Activated CD8-positive, alpha-beta memory T cell treated with anti-CD3 and anti-CD28 coated beads, Interleukin-2, amount 10 ng/mL, durations not matched to agents 7 days and 5 days (primary cell): ENCODE data around the gene TFCP2. TPM values are rescaled to one million over a fixed set of nuclear protein-coding genes. Genes with fewer than 3 reads are reported as not detected.
"Not testable (repeated sequence)": the region's sequence is repeated elsewhere in the genome, so short reads cannot be mapped to it uniquely, and the experiment has no call there.

Experiments
- ATAC-seq: fragments of 150-1000 bp; cut with Tn5 transposase; one replicate; pipeline ENCODE4 v1.10.0; 2021; ENCODE audit warnings: moderate library complexity
- CTCF ChIA-PET: fragments of 350-600 bp; sonication (Branson Sonifier 250); formaldehyde crosslinking; loops from one replicate; lab custom pipeline; 2021; ENCODE audit warnings: antibody characterized with exemption; lab: Charles Lee
- DNase-seq: peaks from one replicate; pipeline ENCODE4 v3.0.0-alpha.2; 2020
- H3K27ac Mint-ChIP-seq: one replicate; pipeline ENCODE4 v1.8.0; 2021; ENCODE audit warnings: mild to moderate bottlenecking, mixed read lengths
- H3K27me3 Mint-ChIP-seq: one replicate; pipeline ENCODE4 v1.8.0; 2021; ENCODE audit warnings: mixed read lengths
- H3K36me3 Mint-ChIP-seq: one replicate; pipeline ENCODE4 v1.8.0; 2021; ENCODE audit warnings: mild to moderate bottlenecking, mixed read lengths
- H3K4me1 Mint-ChIP-seq: one replicate; pipeline ENCODE4 v1.8.0; 2021; ENCODE audit warnings: mixed read lengths
- H3K4me3 Mint-ChIP-seq: one replicate; pipeline ENCODE4 v1.8.0; 2021; ENCODE audit warnings: mild to moderate bottlenecking, moderate library complexity, mixed read lengths
- H3K9me3 Mint-ChIP-seq: one replicate; pipeline ENCODE4 v1.8.0; 2022; ENCODE audit warnings: low read depth, mixed read lengths
- total RNA-seq, 2 experiments: library from RNA; stranded (reverse); gene quantifications; one replicate each; pipeline ENCODE4 v1.2.3, GENCODE V29; 2021

The TFCP2 gene
- total RNA-seq, 2 experiments from 2014 or later = 34.7 to 40.5 TPM

DNA sequence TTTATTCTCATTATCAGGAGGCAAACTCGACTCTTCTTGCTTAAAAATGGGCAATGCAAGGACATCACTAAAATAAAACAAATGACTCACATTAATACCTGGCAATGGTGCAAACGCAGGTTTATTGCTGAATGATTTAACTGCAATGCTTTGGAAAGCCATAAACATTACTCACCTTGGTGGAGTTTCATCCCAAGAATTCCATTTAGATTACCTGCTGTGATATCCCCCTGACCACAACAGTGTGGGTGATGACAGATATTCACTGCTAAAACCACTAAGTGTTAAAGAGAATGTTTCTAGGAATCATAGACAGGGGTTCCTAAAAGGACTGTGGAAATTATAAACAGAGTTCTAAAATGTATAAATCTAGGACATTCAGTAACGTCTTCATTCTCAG is 54.2 kb downstream of the TFCP2 start:
- Mint-ChIP-seq H3K4me1 (peaks cover 7% of the 10 kb centered on the region), H3K4me3 (no peak overlapping the region), H3K27ac (no peak overlapping the region), H3K27me3 (no peaks in the 10 kb centered on the region), H3K9me3 (no peaks in the 10 kb centered on the region), H3K36me3 (peaks cover 35% of the 10 kb centered on the region)
- no peak for ATAC-seq
- CTCF ChIA-PET = no interaction called here
- DNase-seq = no peak

DNA sequence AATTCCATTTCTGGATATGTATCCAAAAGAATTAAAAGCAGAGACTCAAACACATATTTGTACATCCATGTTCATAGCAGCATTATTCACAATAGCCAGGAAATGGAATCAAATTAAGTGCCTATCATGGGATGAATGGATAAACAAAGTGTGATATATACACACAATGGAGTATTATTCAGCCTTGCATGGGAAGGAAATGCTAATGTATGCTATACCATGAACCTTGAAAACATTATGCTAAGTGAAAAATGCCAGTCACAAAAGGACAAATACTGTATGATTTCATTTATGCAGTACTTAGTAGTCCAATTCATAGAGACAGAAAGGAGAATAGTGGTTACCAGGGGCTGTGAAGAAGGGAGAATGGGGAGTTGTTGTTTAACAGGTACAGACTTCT is 57.4 kb downstream of the TFCP2 start:
- DNase-seq = no peak
- no peak overlapping the region for H3K27ac Mint-ChIP-seq
- no peaks in the 10 kb centered on the region for H3K27me3 Mint-ChIP-seq
- H3K4me1 Mint-ChIP-seq = peaks cover 7% of the 10 kb centered on the region
- no peaks in the 10 kb centered on the region for H3K9me3 Mint-ChIP-seq
- no peak for ATAC-seq
- CTCF ChIA-PET = no interaction called here
- no peak overlapping the region for H3K4me3 Mint-ChIP-seq
- H3K36me3 Mint-ChIP-seq = peaks cover 53% of the 10 kb centered on the region

DNA sequence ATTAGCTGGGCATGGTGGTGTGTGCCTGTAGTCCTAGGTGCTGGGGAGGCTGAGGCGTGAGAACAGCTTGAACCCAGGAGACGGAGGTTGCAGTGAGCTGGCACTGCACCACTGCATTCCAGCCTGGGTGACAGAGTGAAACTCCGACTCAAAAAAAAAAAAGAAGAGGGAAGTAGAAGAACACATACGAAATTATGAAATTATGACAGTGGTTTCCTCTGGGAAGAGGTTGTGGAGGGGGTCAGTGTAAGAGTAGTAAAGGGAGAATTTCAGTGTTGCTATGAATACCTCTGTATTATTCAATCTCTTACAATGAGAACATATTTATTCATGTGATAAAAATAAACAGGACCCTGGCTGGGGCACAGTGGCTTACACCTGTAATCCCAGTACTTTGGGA is 64.8 kb downstream of the TFCP2 start:
- CTCF ChIA-PET = no interaction called here
- no peaks in the 10 kb centered on the region for H3K27me3 Mint-ChIP-seq
- DNase-seq = no peak
- H3K4me3 Mint-ChIP-seq = no peak overlapping the region
- no peak for ATAC-seq
- peaks cover 46% of the 10 kb centered on the region for H3K36me3 Mint-ChIP-seq
- H3K9me3 Mint-ChIP-seq = no peaks in the 10 kb centered on the region
- no peak overlapping the region for H3K27ac Mint-ChIP-seq
- H3K4me1 Mint-ChIP-seq = peaks cover 8% of the 10 kb centered on the region

DNA sequence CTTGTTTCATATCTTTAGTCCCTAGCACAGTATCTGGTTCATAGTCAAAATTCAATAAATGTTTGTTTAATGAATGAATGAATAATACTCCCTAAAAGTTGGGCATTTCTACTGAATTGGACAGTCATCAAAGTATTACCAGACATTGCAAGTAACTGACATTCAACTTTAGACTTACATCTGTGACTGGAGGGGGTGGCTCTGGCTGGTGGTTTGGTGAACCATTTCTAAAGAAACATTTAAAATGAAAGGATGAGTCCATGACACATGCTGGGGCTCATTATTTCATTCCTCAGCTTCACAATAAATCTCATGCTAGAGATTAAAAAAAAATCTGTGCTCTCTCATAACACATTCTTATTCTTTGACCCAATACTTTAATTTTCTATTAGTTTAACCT is 69.0 kb downstream of the TFCP2 start:
- no peaks in the 10 kb centered on the region for H3K9me3 Mint-ChIP-seq
- H3K27me3 Mint-ChIP-seq = no peaks in the 10 kb centered on the region
- peaks cover 43% of the 10 kb centered on the region for H3K36me3 Mint-ChIP-seq
- no peak for ATAC-seq
- DNase-seq = no peak
- CTCF ChIA-PET = no interaction called here
- no peak overlapping the region for H3K27ac Mint-ChIP-seq
- peaks cover 8% of the 10 kb centered on the region for H3K4me1 Mint-ChIP-seq
- H3K4me3 Mint-ChIP-seq = no peak overlapping the region

DNA sequence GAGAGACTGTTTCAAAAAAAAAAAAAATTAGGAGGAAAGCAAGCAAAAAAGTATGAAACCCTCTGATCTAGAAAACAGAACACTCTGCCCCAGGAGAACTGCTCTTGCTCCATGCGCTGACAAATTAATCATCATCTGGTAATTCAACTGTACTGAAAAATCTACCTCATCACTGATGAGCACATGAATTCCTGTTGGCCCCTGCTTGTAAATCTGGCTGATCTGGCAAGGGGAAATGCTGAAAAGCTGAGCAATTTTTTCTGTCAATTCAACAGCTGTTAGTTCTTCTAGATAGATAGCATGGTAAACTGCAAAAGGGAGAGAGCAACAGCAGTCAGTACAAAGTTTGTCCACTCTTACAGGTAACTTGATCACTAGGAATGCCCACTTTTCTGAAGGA is 74.3 kb downstream of the TFCP2 start:
- H3K27me3 Mint-ChIP-seq = no peaks in the 10 kb centered on the region
- DNase-seq (no peak), ATAC-seq (no peak)
- no peak overlapping the region for H3K4me3 Mint-ChIP-seq
- CTCF ChIA-PET = no interaction called here
- peaks cover 47% of the 10 kb centered on the region for H3K36me3 Mint-ChIP-seq
- H3K4me1 Mint-ChIP-seq = peaks cover 2% of the 10 kb centered on the region
- H3K27ac Mint-ChIP-seq = no peak overlapping the region
- no peaks in the 10 kb centered on the region for H3K9me3 Mint-ChIP-seq

DNA sequence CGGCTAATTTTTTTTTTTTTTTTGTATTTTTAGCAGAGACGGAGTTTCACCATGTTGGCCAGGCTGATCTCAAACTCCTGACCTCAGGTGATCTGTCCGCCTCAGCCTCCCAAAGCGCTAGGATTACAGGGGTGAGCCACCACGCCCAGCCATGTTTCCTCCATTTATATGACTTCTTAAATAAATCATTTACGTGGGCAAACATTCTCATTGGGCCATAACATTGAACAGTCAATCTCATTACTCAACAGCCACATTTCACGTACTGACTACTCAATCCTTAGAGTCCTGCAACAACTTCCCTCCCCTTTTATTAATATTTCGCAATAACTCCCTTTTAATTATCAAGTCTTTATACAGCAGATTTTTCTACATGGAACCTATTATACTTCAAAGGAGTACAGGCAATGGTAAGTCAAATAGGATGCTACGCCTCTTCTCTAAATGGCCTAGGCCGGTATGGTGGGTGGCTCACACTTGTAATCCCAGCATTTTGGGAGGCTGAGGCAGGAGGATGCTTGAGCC is 82.2 kb downstream of the TFCP2 start:
- Mint-ChIP-seq H3K4me1 (peaks cover 13% of the 10 kb centered on the region), H3K27me3 (no peaks in the 10 kb centered on the region), H3K27ac (no peak overlapping the region), H3K9me3 (no peaks in the 10 kb centered on the region), H3K4me3 (no peak overlapping the region), H3K36me3 (peaks cover 27% of the 10 kb centered on the region)
- no peak for ATAC-seq
- CTCF ChIA-PET = no interaction called here
- DNase-seq = no peak

DNA sequence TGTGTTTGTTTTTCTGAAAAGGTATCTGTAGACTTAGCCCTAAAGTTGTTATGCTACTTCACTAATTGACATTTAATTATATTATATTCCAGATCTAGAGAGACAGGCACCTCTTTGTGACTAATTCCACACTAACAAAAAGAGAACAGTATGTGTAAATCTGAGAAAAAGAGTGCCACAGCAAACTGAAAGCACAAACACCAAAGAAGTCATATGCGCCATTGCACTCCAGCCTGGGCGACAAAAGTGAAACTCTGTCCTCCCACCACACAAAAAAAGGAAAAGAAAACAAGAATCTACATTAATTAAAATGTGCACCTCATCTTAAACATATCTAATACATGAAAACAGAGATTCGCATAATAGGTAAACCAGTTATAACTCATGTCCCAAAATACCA is 85.1 kb downstream of the TFCP2 start:
- H3K9me3 Mint-ChIP-seq = no peaks in the 10 kb centered on the region
- peak; percentile 48 for DNase-seq
- H3K4me3 Mint-ChIP-seq = no peak overlapping the region
- CTCF ChIA-PET = no interaction called here
- no peaks in the 10 kb centered on the region for H3K27me3 Mint-ChIP-seq
- no peak for ATAC-seq
- H3K27ac Mint-ChIP-seq = peak overlapping the region; percentile 65
- peaks cover 19% of the 10 kb centered on the region for H3K4me1 Mint-ChIP-seq
- H3K36me3 Mint-ChIP-seq = peaks cover 10% of the 10 kb centered on the region

DNA sequence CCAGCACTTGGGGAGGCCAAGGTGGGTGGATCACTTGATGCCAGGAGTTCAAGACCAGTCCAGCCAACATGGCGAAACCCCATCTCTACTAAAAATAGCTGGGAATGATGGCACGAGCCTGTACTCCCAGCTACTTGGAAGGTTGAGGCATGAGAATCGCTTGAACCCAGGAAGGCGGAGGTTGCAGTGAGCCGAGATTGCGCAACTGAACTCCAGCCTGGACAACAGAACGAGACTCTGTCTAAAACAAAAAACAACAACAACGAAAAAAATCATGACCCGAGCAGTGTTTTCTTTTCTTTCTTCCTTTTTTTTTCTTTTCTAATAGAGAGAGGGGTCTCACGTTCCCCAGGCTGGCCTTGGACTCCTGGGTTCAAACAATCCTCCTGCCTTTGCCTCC is 86.0 kb downstream of the TFCP2 start:
- no peak for ATAC-seq
- CTCF ChIA-PET = no interaction called here
- Mint-ChIP-seq H3K27me3 (no peaks in the 10 kb centered on the region), H3K36me3 (peaks cover 12% of the 10 kb centered on the region), H3K27ac (no peak overlapping the region), H3K4me3 (no peak overlapping the region), H3K9me3 (no peaks in the 10 kb centered on the region), H3K4me1 (peaks cover 28% of the 10 kb centered on the region)
- peak; percentile 16 for DNase-seq

DNA sequence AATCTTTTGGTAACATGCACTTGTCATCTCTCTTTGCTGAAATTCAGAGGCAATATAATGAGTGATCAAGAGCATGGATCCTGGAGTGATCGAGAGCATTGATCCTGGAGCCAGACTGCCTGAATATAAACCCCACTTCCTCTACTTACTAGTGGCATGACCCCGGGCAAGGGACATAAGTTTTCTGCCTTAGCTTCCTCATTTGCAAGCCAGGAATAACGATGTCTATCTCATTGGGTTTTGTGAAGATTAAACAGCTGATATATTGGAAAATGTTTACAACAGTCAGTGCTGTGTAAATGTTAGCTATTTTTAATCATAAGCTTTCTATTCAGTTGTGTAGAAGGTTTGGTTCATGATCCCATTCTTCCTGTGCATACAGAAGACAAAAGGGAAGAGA is 87.2 kb downstream of the TFCP2 start:
- CTCF ChIA-PET = interaction anchor here (0.8 kb wide), 1 partner anchor 261 kb away, joined by 3 read pairs; no protein-coding TSS in a partner anchor
- Mint-ChIP-seq H3K9me3 (no peaks in the 10 kb centered on the region), H3K36me3 (peaks cover 10% of the 10 kb centered on the region), H3K27me3 (no peaks in the 10 kb centered on the region), H3K4me1 (peaks cover 36% of the 10 kb centered on the region), H3K4me3 (no peak overlapping the region), H3K27ac (no peak overlapping the region)
- DNase-seq (no peak), ATAC-seq (no peak)

DNA sequence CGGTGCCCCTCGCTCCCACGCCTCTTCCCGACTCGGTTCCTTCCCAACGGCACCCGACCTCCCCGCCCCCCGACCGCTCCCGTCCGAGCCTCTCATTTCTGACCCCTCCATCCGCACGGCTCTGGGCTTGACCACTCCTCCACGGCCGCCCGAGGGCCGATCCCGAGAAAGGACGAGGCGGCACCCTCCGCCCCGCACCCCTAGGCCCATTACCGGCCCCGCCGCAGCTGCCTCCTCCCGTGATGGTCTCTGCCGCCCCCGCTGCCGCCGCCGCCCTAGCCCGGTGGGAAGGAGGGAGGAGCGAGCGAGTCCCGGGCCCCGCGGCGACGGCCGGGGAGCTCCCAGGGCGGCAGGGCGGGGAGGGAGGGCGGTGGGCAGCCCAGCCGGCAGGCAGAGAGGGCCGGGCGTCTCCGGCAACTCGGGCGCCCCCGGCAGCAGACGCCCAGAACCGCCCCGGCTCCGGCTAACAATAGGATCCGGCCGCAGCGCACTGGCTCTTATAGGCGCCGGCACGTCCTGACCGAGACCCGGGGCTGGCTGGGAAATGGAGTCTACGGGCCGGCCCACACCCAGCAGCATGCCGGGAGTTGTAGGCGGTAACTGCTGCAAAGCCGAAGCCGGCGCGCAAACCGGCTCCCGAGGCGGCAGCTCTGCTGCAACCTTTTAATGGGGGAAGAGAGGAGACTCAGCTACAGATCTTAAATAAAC is 89.7 kb downstream of the TFCP2 start, which contains the start of gene CSRNP2:
Gene CSRNP2 (minus strand): TSS at position 471 of the 708 bp plus-strand sequence. CDS start 7,035 bp downstream, outside the sequence.
- H3K27ac Mint-ChIP-seq = peak within 1 kb of the TSS; percentile 83
- CTCF ChIA-PET = interaction anchor here (0.7 to 1.5 kb wide), 4 partner anchors 34 to 578 kb away, joined by 3 to 6 read pairs (median 4); no protein-coding TSS in a partner anchor
- ATAC-seq = peak; percentile 98
- peaks cover 34% of the 10 kb centered on the region for H3K4me1 Mint-ChIP-seq
- peak; percentile 97 for DNase-seq
- peak within 1 kb of the TSS; percentile 89 for H3K4me3 Mint-ChIP-seq
- peaks cover 14% of the 10 kb centered on the region for H3K36me3 Mint-ChIP-seq
- H3K9me3 Mint-ChIP-seq = no peaks in the 10 kb centered on the region
- H3K27me3 Mint-ChIP-seq = no peaks in the 10 kb centered on the region

DNA sequence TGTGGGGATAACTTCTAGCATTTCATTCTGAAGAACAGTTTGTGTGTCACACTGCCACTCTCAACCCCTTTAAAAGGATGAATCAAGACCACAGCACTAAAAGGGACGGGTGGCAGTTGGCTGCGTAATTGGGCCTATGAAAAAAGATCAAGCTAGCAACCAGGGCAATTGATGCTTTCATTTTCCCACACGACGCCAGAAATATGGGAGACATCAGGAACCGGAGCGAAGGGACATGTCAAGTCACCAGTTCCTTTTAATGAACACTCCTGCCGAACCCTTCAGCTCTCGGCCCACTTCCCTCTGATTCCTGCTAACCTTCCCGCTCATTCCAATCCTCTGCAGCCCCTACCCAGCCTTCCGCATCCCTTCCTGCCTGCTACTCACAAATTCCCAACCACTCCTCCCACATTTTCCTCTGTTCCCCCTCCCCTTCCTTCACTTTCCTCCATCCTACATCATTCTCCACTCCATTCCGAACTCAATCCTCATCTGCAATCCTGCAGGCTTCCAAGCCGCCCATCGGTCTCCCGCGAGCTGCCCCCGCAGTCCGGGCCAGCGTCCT is 90.3 kb downstream of the TFCP2 start:
- peaks cover 32% of the 10 kb centered on the region for H3K4me1 Mint-ChIP-seq

DNA sequence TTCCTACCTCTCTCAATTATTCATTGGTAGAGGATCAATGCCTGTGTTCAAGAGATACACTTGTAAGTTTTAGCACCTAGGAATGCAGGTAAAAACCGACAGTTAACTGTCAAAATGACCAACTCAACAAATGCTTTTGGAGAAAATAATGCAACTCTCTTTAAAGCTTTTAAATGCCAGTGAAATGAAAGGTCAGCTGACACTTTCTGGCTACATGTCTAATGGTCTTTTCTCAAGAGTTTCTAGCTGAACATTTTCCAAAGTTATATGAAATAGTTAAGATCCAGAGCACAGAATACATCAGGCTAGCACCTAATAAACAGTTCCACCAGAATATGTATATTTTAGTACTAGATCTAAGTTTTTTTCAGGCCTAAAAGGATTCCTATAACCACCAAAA is 91.5 kb downstream of the TFCP2 start:
- no peak overlapping the region for H3K4me3 Mint-ChIP-seq
- H3K9me3 Mint-ChIP-seq = no peaks in the 10 kb centered on the region
- no peak for ATAC-seq
- peaks cover 11% of the 10 kb centered on the region for H3K36me3 Mint-ChIP-seq
- H3K27ac Mint-ChIP-seq = no peak overlapping the region
- CTCF ChIA-PET = no interaction called here
- H3K27me3 Mint-ChIP-seq = no peaks in the 10 kb centered on the region
- no peak for DNase-seq
- H3K4me1 Mint-ChIP-seq = peaks cover 31% of the 10 kb centered on the region

More for the DNA sequence above, 90.3 kb downstream of the TFCP2 start:
- Mint-ChIP-seq H3K36me3 (peaks cover 11% of the 10 kb centered on the region), H3K4me3 (peak overlapping the region; percentile 89), H3K27me3 (no peaks in the 10 kb centered on the region), H3K27ac (peak overlapping the region; percentile 83), H3K9me3 (no peaks in the 10 kb centered on the region)
- CTCF ChIA-PET = interaction anchor here (1.5 kb wide), 1 partner anchor 258 kb away, joined by 4 read pairs; no protein-coding TSS in a partner anchor
- DNase-seq (peak; percentile 51), ATAC-seq (no peak)

DNA sequence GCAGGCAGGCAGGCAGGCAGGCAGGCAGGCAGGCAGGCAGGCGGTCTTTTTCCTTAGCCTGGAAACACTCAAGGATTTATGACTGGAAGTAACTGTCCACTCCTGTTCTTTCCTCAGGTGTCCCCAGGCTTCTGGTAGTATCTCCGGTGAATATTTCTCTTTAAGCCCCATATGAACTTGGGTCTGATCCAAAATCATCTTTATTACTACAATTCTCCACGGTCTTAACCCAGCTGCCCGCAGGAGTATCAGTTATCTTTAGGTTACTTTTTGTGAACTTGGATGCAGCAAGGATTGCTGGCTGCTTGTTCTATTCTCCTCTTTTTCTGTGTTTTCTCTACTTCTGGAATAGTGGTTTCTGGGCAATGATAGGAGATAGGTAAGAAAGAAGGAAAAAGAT is 92.8 kb downstream of the TFCP2 start:
- DNase-seq (no peak), ATAC-seq (no peak)
- CTCF ChIA-PET = interaction anchor here (0.6 to 1.2 kb wide), 2 partner anchors 24 to 53 kb away, joined by 3 to 4 read pairs; no protein-coding TSS in a partner anchor
- H3K36me3 Mint-ChIP-seq = peaks cover 11% of the 10 kb centered on the region
- no peak overlapping the region for H3K4me3 Mint-ChIP-seq
- H3K9me3 Mint-ChIP-seq = no peaks in the 10 kb centered on the region
- H3K4me1 Mint-ChIP-seq = peaks cover 34% of the 10 kb centered on the region
- H3K27ac Mint-ChIP-seq = no peak overlapping the region
- H3K27me3 Mint-ChIP-seq = no peaks in the 10 kb centered on the region

DNA sequence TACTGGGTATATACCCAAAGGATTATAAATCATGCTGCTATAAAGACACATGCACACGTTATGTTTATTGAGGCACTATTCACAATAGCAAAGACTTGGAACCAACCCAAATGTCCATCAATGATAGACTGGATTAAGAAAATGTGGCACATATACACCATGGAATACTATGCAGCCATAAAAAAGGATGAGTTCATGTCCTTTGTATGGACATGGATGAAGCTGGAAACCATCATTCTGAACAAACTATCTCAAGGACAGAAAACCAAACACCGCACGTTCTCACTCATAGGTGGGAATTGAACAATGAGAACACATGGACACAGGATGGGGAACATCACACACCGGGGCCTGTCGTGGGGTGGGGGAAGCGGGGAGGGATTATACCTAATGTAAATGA is 94.1 kb downstream of the TFCP2 start:
- H3K36me3 Mint-ChIP-seq = peaks cover 14% of the 10 kb centered on the region
- H3K4me3 Mint-ChIP-seq, DNase-seq, H3K9me3 Mint-ChIP-seq, H3K27me3 Mint-ChIP-seq, CTCF ChIA-PET, ATAC-seq, H3K27ac Mint-ChIP-seq: not testable (repeated sequence)
- H3K4me1 Mint-ChIP-seq = peaks cover 36% of the 10 kb centered on the region
